ENCODE results near the gene INPP5K. TPM values are rescaled to one million over a fixed set of nuclear protein-coding genes. Genes with fewer than 3 reads are reported as not detected.

INPP5K gene
- total RNA-seq, 1 experiment from 2014 or later: 29.4 TPM

GRCh38 chr17:1533661-1534325 is 17.4 kb upstream of the INPP5K start:
- H4K8ac ChIP-seq (replicated peaks; ENCODE audit: insufficient read length, low read depth, low read length): no peak overlapping the region
- H3K27ac Mint-ChIP-seq: peak overlapping the region in 1 of 3 experiments; percentile 56; a peak in 1 of 7 replicates

More at GRCh38 chr17:1533661-1534325, 17.4 kb upstream of the INPP5K start:
- Histone ChIP-seq H3K27me3 (ENCODE audit: insufficient read depth, low read length) (no peaks in the 10 kb centered on the region), H3K79me2 (ENCODE audit: insufficient read depth, low read length) (no peaks in the 10 kb centered on the region), H3K27ac (ENCODE audit: insufficient read length, low read depth, low read length) (no peak overlapping the region), H3K23ac (ENCODE audit: insufficient read length, low read depth, low read length) (no peak overlapping the region), H2BK15ac (ENCODE audit: low read depth, low read length) (no peak overlapping the region), H2AFZ (ENCODE audit: low read length) (no peak overlapping the region), H4K20me1 (ENCODE audit: control insufficient read depth, insufficient read depth, insufficient read length) (no peaks in the 10 kb centered on the region), H2BK120ac (ENCODE audit: low read depth, low read length, poor library complexity, severe bottlenecking) (no peak overlapping the region), H3K9me3 (ENCODE audit: control insufficient read depth, low read depth, low read length) (no peaks in the 10 kb centered on the region), H3K56ac (ENCODE audit: insufficient read length, low read depth, low read length) (no peak overlapping the region), H3K23me2 (ENCODE audit: insufficient read length, low read depth, low read length, poor library complexity, severe bottlenecking) (no peaks in the 10 kb centered on the region), H3K4me1 (ENCODE audit: insufficient read depth, low read length) (no peaks in the 10 kb centered on the region), H4K5ac (ENCODE audit: insufficient read length, low read depth, low read length) (no peak overlapping the region), H3K4ac (ENCODE audit: low read depth, low read length) (no peak overlapping the region), H3K18ac (ENCODE audit: insufficient read length, low read depth, low read length) (no peak overlapping the region), H2BK5ac (ENCODE audit: insufficient read length, low read length) (no peak overlapping the region), H2AK5ac (ENCODE audit: insufficient read length, low read length) (no peak overlapping the region), H2BK20ac (ENCODE audit: low read depth, low read length, poor library complexity, severe bottlenecking) (no peak overlapping the region), H3K79me1 (ENCODE audit: insufficient read depth, low read depth, low read length, poor library complexity, severe bottlenecking) (no peaks in the 10 kb centered on the region), H3T11ph (ENCODE audit: low read length) (no peak overlapping the region), H3K4me2 (ENCODE audit: insufficient read depth, insufficient read length, low read length) (no peak overlapping the region), H3K9ac (ENCODE audit: extremely low read depth, insufficient read length, low read length) (no peak overlapping the region), H2BK12ac (ENCODE audit: insufficient read length, low read depth, low read length) (no peak overlapping the region), H3K14ac (ENCODE audit: insufficient read depth, low read length) (no peak overlapping the region), H4K91ac (ENCODE audit: insufficient read length, low read depth, low read length) (no peak overlapping the region)
- Mint-ChIP-seq H3K36me3 (ENCODE audit: insufficient read depth in 1 of 3, low read depth in 3 of 3) (peaks cover 9 to 74% (median 42%) of the 10 kb centered on the region in 3 experiments; a peak in 6 of 7 replicates), H3K4me1 (no peaks in the 10 kb centered on the region), H3K4me3 (no peak overlapping the region), H3K9me3 (no peaks in the 10 kb centered on the region), H3K27me3 (ENCODE audit: low read depth) (no peaks in the 10 kb centered on the region)
- no peak for DNase-seq
- no CpG with 5 or more reads among the region's 24 CpGs for WGBS (ENCODE audit: extremely low coverage, insufficient read length, low lambda C conversion rate)
- TF ChIP-seq CTCF (conservative IDR thresholded peaks at IDR 0.05): no peak

All from H9 (cell line).